ENCODE results near the gene ANKRD55. TPM values are rescaled to one million over a fixed set of nuclear protein-coding genes. Genes with fewer than 3 reads are reported as not detected.

Gene ANKRD55
- total and polyA plus RNA-seq, 2 of the 8 experiments (the other 6 are each of a cell fraction or from before 2014, with no cell fraction given) = not detected

GRCh38 chr5:56100439-56101176 is 132.5 kb downstream of the ANKRD55 start:
- no peak for DNase-seq (ENCODE audit: low read depth in 1 of 2, low spot score in 2 of 2)
- no peak overlapping the region for H3K9ac ChIP-seq (replicated peaks in 1 of 4; ENCODE audit: extremely low read depth in 1 of 4, low read depth in 3 of 4, low read length in 3 of 4)
- H3K56ac ChIP-seq (replicated peaks; ENCODE audit: insufficient read length, low read depth, low read length) = no peak overlapping the region
- no peak overlapping the region for H2AK5ac ChIP-seq (ENCODE audit: low read depth, low read length)
- H2BK12ac ChIP-seq (ENCODE audit: low read depth, low read length) = no peak overlapping the region
- H3K4me3 ChIP-seq (ENCODE audit: extremely low read depth in 1 of 4, insufficient read depth in 2 of 4, low read depth in 3 of 4, low read length in 4 of 4) = no peak overlapping the region
- no peaks in the 10 kb centered on the region for H3K23me2 ChIP-seq (ENCODE audit: low read depth, low read length)
- WGBS, 2 experiments (ENCODE audit: extremely low coverage in 1 of 2, insufficient coverage in 1 of 2, insufficient read length in 1 of 2, insufficient replicate concordance in 2 of 2, low coverage in 1 of 2, low lambda C conversion rate in 2 of 2, missing lambda C conversion rate in 1 of 2) = 79% methylated on average over 3 of the region's 3 CpGs; no CpG with 5 or more reads in 1 of the 2 experiments
- no peak for FAIRE-seq
- no peaks in the 10 kb centered on the region for H3K4me1 ChIP-seq (replicated peaks in 1 of 4; ENCODE audit: control insufficient read depth in 3 of 4, insufficient read depth in 4 of 4, low read length in 3 of 4)
- no peak overlapping the region for H2BK20ac ChIP-seq (ENCODE audit: low read length)
- H3K27ac ChIP-seq (ENCODE audit: low read depth, low read length) = no peak overlapping the region
- H2AFZ ChIP-seq (ENCODE audit: low read length) = no peak overlapping the region
- H3K18ac ChIP-seq (ENCODE audit: extremely low read depth, low read length) = no peak overlapping the region
- H3K9me3 ChIP-seq (ENCODE audit: insufficient read depth in 2 of 2, low read depth in 1 of 2, low read length in 1 of 2) = no peaks in the 10 kb centered on the region
- ChIA-PET POLR2A (ENCODE audit: partially characterized antibody) (no interaction called here), CTCF (ENCODE audit: partially characterized antibody) (interaction anchor here (0.5 kb wide), 1 partner anchor 10 kb away, joined by 4 read pairs; no protein-coding TSS in a partner anchor)
- no peak overlapping the region for H3K4me2 ChIP-seq (ENCODE audit: insufficient read depth in 1 of 2, low read depth in 2 of 2, low read length in 2 of 2)
- TF ChIP-seq POLR2AphosphoS5 (IDR thresholded peaks at IDR 0.05; ENCODE audit: low read depth, low read length) = no peak
- TF ChIP-seq JUN (IDR thresholded peaks at IDR 0.05; ENCODE audit: low read depth, low read length) = no peak
- no peak for TF ChIP-seq ZNF274 (IDR thresholded peaks at IDR 0.05; ENCODE audit: borderline replicate concordance, extremely low read depth, low read length)
- H3K14ac ChIP-seq (ENCODE audit: insufficient read length) = no peak overlapping the region
- H3K4ac ChIP-seq (replicated peaks; ENCODE audit: insufficient read length, low read depth, low read length) = no peak overlapping the region
- no peaks in the 10 kb centered on the region for H4K20me1 ChIP-seq (replicated peaks in 1 of 2; ENCODE audit: control insufficient read depth in 1 of 2, insufficient read depth in 2 of 2, low read length in 2 of 2)
- H4K8ac ChIP-seq (ENCODE audit: extremely low read depth, insufficient read depth, low read length) = no peak overlapping the region
- H2BK120ac ChIP-seq (replicated peaks; ENCODE audit: low read depth, low read length) = no peak overlapping the region
- H4K5ac ChIP-seq (ENCODE audit: insufficient read length, low read depth, low read length) = no peak overlapping the region
- no peaks in the 10 kb centered on the region for H3K79me2 ChIP-seq (ENCODE audit: control insufficient read depth in 1 of 2, insufficient read depth in 2 of 2, low read length in 2 of 2)
- H3K23ac ChIP-seq (ENCODE audit: insufficient read length) = no peak overlapping the region
- no peaks in the 10 kb centered on the region for H3K36me3 ChIP-seq (ENCODE audit: control insufficient read depth in 2 of 4, insufficient read depth in 4 of 4, low read length in 3 of 4)
- H2BK15ac ChIP-seq (ENCODE audit: low read length) = no peak overlapping the region
- no peak overlapping the region for H4K91ac ChIP-seq (replicated peaks; ENCODE audit: insufficient read length, low read length)
- H3K27me3 ChIP-seq (replicated peaks in 1 of 4; ENCODE audit: control insufficient read depth in 3 of 4, extremely low read depth in 1 of 4, insufficient read depth in 3 of 4, low read length in 3 of 4) = no peaks in the 10 kb centered on the region
- no peaks in the 10 kb centered on the region for H3K79me1 ChIP-seq (ENCODE audit: low read depth, low read length)
- no peak overlapping the region for H2BK5ac ChIP-seq (ENCODE audit: low read depth, low read length)
